Measurements from ENCODE around the gene MICU1. TPM values are rescaled to one million over a fixed set of nuclear protein-coding genes. Genes with fewer than 3 reads are reported as not detected.
A peak's percentile ranks its signal among the peaks of the same experiment; 100 is the strongest.

MICU1 gene
- total and polyA plus RNA-seq, 2 of the 13 experiments (the other 11 are each of a cell fraction or from before 2014, with no cell fraction given), result 32.5 to 56.1 TPM

GRCh38 chr10:72354356-72355213 lies 271.3 kb downstream of the MICU1 start, which contains the start of gene DNAJB12 (continued):
- TF ChIP-seq ZNF784 (CRISPR knock-in tag; IDR thresholded peaks at IDR 0.05; ENCODE audit: borderline replicate concordance), result peak; percentile 41; the same call in 1 of the 2 replicates
- TF ChIP-seq BCLAF1 (IDR thresholded peaks at IDR 0.05), result no peak
- peak; percentile 59; the same call in 1 of the 2 replicates for TF ChIP-seq FOXC1 (CRISPR knock-in tag; IDR thresholded peaks at IDR 0.05; ENCODE audit: borderline replicate concordance)
- no peak for TF ChIP-seq PAWR (CRISPR knock-in tag; IDR thresholded peaks at IDR 0.05; ENCODE audit: borderline replicate concordance)
- TF ChIP-seq ZMYM4 (CRISPR knock-in tag; IDR thresholded peaks at IDR 0.05), result peak; percentile 94
- peak; percentile 93 for TF ChIP-seq ZNF619 (CRISPR knock-in tag; IDR thresholded peaks at IDR 0.05)
- TF ChIP-seq ZNF691 (CRISPR knock-in tag; IDR thresholded peaks at IDR 0.05; ENCODE audit: borderline replicate concordance, low read depth), result peak; percentile 72
- TF ChIP-seq MAFF (IDR thresholded peaks at IDR 0.05; ENCODE audit: low read depth, low read length), result no peak
- peak; percentile 81; the same call in 1 of the 2 replicates for TF ChIP-seq FOXA3 (CRISPR knock-in tag; IDR thresholded peaks at IDR 0.05)
- TF ChIP-seq PAXIP1 (CRISPR knock-in tag; conservative IDR thresholded peaks at IDR 0.05), result peak; percentile 71
- peak; percentile 88 for TF ChIP-seq REPIN1 (CRISPR knock-in tag; IDR thresholded peaks at IDR 0.05; ENCODE audit: borderline replicate concordance, low read depth)
- TF ChIP-seq HDAC1 (CRISPR knock-in tag; IDR thresholded peaks at IDR 0.05), result peak; percentile 96
- no peak for TF ChIP-seq ZNF841 (CRISPR knock-in tag; IDR thresholded peaks at IDR 0.05; ENCODE audit: borderline replicate concordance)
- peak; percentile 87 for TF ChIP-seq HOXD1 (CRISPR knock-in tag; IDR thresholded peaks at IDR 0.05)

All from HepG2 (cell line).